NCI-H146 (cell line): ENCODE measurements around the gene ARAP1.

Experiments used
- DNase-seq: peaks from one replicate; lab custom pipeline; 2025; lab: John Stamatoyannopoulos, UW

Gene ARAP1

GRCh38 chr11:72762641-72763304, 10.6 kb upstream of the ARAP1 start:
- no peak for DNase-seq

GRCh38 chr11:72760539-72761405, 8.6 kb upstream of the ARAP1 start:
- DNase-seq = no peak

GRCh38 chr11:72759468-72759985, 7.3 kb upstream of the ARAP1 start:
- DNase-seq = no peak

- no peak for DNase-seq
Observed at GRCh38 chr11:72758690-72759389, 6.6 kb upstream of the ARAP1 start.

GRCh38 chr11:72758304-72758689, 6.1 kb upstream of the ARAP1 start:
- no peak for DNase-seq

- no peak for DNase-seq
Observed at GRCh38 chr11:72755713-72756285, 3.6 kb upstream of the ARAP1 start.

- no peak for DNase-seq
Observed at GRCh38 chr11:72754544-72755155, 2.4 kb upstream of the ARAP1 start.

GRCh38 chr11:72754149-72754543, 1.9 kb upstream of the ARAP1 start:
- DNase-seq = no peak

GRCh38 chr11:72753341-72754148, 1.3 kb upstream of the ARAP1 start:
- no peak for DNase-seq

GRCh38 chr11:72751116-72752087, 806 bp downstream of the ARAP1 start:
- DNase-seq = peak; percentile 30

- DNase-seq = no peak
Observed at GRCh38 chr11:72750556-72751115, 1.6 kb downstream of the ARAP1 start.

GRCh38 chr11:72750086-72750485, 2.1 kb downstream of the ARAP1 start:
- DNase-seq = no peak

GRCh38 chr11:72747289-72747855, 4.8 kb downstream of the ARAP1 start:
- DNase-seq = no peak

- no peak for DNase-seq
Observed at GRCh38 chr11:72746821-72747220, 5.4 kb downstream of the ARAP1 start.

- DNase-seq = no peak
Observed at GRCh38 chr11:72745925-72746550, 6.2 kb downstream of the ARAP1 start.

- DNase-seq = no peak
Observed at GRCh38 chr11:72745511-72745910, 6.7 kb downstream of the ARAP1 start.

- no peak for DNase-seq
Observed at GRCh38 chr11:72744474-72744873, 7.7 kb downstream of the ARAP1 start.
